Ishikawa (cell line): ENCODE results near the gene E2F1.

Experiments used
- EP300 ChIP-seq: IDR thresholded peaks from 2 replicates; pipeline ENCODE4 v1.6.1; 2012; ENCODE audit warnings: borderline replicate concordance
- REST ChIP-seq: IDR thresholded peaks from 2 replicates; pipeline ENCODE4 v1.6.1; 2012; ENCODE audit warnings: low read depth, mild to moderate bottlenecking

- TF ChIP-seq EP300 (no peak), REST (no peak)
Measured at GRCh38 chr20:33629979-33630378, 56.2 kb downstream of the E2F1 start.
